ENCODE results near the gene LRP4. TPM values are rescaled to one million over a fixed set of nuclear protein-coding genes. Genes with fewer than 3 reads are reported as not detected.

Gene LRP4
- total and polyA plus RNA-seq, 2 of the 8 experiments (the other 6 are each of a cell fraction or from before 2014, with no cell fraction given): 5.4 to 22.1 TPM

GRCh38 chr11:46920755-46921154 lies 2.4 kb upstream of the LRP4 start:
- no peak for DNase-seq (ENCODE audit: low read depth in 1 of 2, low spot score in 2 of 2)
- H2BK15ac ChIP-seq (ENCODE audit: low read length): no peak overlapping the region
- 77% methylated on average over 4 of the region's 4 CpGs; no CpG with 5 or more reads in 1 of the 2 experiments for WGBS, 2 experiments (ENCODE audit: extremely low coverage in 1 of 2, insufficient coverage in 1 of 2, insufficient read length in 1 of 2, insufficient replicate concordance in 2 of 2, low coverage in 1 of 2, low lambda C conversion rate in 2 of 2, missing lambda C conversion rate in 1 of 2)
- H4K5ac ChIP-seq (ENCODE audit: insufficient read length, low read depth, low read length): no peak overlapping the region
- H3K4me2 ChIP-seq (ENCODE audit: insufficient read depth in 1 of 2, low read depth in 2 of 2, low read length in 2 of 2): no peak overlapping the region
- H3K4me1 ChIP-seq (replicated peaks in 1 of 4; ENCODE audit: control insufficient read depth in 3 of 4, insufficient read depth in 4 of 4, low read length in 3 of 4): peaks cover 2 to 6% (median 4%) of the 10 kb centered on the region in 4 experiments; a peak in 6 of 7 replicates
- no peak overlapping the region for H3K18ac ChIP-seq (ENCODE audit: extremely low read depth, low read length)
- no peak overlapping the region for H3K14ac ChIP-seq (ENCODE audit: insufficient read length)
- H2AK5ac ChIP-seq (ENCODE audit: low read depth, low read length): no peak overlapping the region
- TF ChIP-seq CHD1 (IDR thresholded peaks at IDR 0.05; ENCODE audit: low read depth, low read length) (no peak), SUZ12 (IDR thresholded peaks at IDR 0.05; ENCODE audit: low read length) (no peak)
- H2BK12ac ChIP-seq (ENCODE audit: low read depth, low read length): no peak overlapping the region
- H2BK5ac ChIP-seq (ENCODE audit: low read depth, low read length): no peak overlapping the region
- peaks cover 0 to 15% (median 5%) of the 10 kb centered on the region in 4 experiments; a peak in 5 of 7 replicates for H3K27me3 ChIP-seq (replicated peaks in 1 of 4; ENCODE audit: control insufficient read depth in 3 of 4, extremely low read depth in 1 of 4, insufficient read depth in 3 of 4, low read length in 3 of 4)
- H3K23ac ChIP-seq (ENCODE audit: insufficient read length): no peak overlapping the region
- H3K4me3 ChIP-seq (ENCODE audit: extremely low read depth in 1 of 4, insufficient read depth in 2 of 4, low read depth in 3 of 4, low read length in 4 of 4): no peak overlapping the region
- no peaks in the 10 kb centered on the region for H3K36me3 ChIP-seq (ENCODE audit: control insufficient read depth in 2 of 4, insufficient read depth in 4 of 4, low read length in 3 of 4)
- no peak overlapping the region for H4K91ac ChIP-seq (replicated peaks; ENCODE audit: insufficient read length, low read length)
- H2BK20ac ChIP-seq (ENCODE audit: low read length): no peak overlapping the region
- H3K9me3 ChIP-seq (ENCODE audit: insufficient read depth in 2 of 2, low read depth in 1 of 2, low read length in 1 of 2): no peaks in the 10 kb centered on the region
- H3K79me2 ChIP-seq (ENCODE audit: control insufficient read depth in 1 of 2, insufficient read depth in 2 of 2, low read length in 2 of 2): peaks cover 2 to 8% of the 10 kb centered on the region in 2 experiments; a peak in 1 of 4 replicates
- H3K79me1 ChIP-seq (ENCODE audit: low read depth, low read length): 0 out of 2 replicates have a peak, but pooled peaks cover 2% of the 10 kb centered on the region
- no peak overlapping the region for H3K9ac ChIP-seq (replicated peaks in 1 of 4; ENCODE audit: extremely low read depth in 1 of 4, low read depth in 3 of 4, low read length in 3 of 4)
- ChIA-PET CTCF (ENCODE audit: partially characterized antibody) (interaction anchor here (0.7 to 4.6 kb wide), 9 partner anchors 9 to 232 kb away, joined by 3 to 37 read pairs (median 8); partner anchors contain the start of gene CSTPP1), POLR2A (ENCODE audit: partially characterized antibody) (interaction anchor here (1.3 kb wide), 1 partner anchor 184 kb away, joined by 3 read pairs; no protein-coding TSS in a partner anchor)
- no peak overlapping the region for H2AFZ ChIP-seq (ENCODE audit: low read length)
- no peaks in the 10 kb centered on the region for H4K20me1 ChIP-seq (replicated peaks in 1 of 2; ENCODE audit: control insufficient read depth in 1 of 2, insufficient read depth in 2 of 2, low read length in 2 of 2)
- H4K8ac ChIP-seq (ENCODE audit: extremely low read depth, insufficient read depth, low read length): no peak overlapping the region
- FAIRE-seq: no peak
- H2BK120ac ChIP-seq (replicated peaks; ENCODE audit: low read depth, low read length): no peak overlapping the region
- no peak overlapping the region for H3K27ac ChIP-seq (ENCODE audit: low read depth, low read length)
- H3K4ac ChIP-seq (replicated peaks; ENCODE audit: insufficient read length, low read depth, low read length): no peak overlapping the region
- peaks cover 14% of the 10 kb centered on the region for H3K23me2 ChIP-seq (ENCODE audit: low read depth, low read length)
- H3K56ac ChIP-seq (replicated peaks; ENCODE audit: insufficient read length, low read depth, low read length): no peak overlapping the region
